NCI-H2227 treated with DMSO at 0.1 percent for 48 hours (cell line): ENCODE results near the gene FCN2.

Source experiments
- DNase-seq: peaks from one replicate; lab custom pipeline; 2025; lab: John Stamatoyannopoulos, UW

FCN2 gene

DNA sequence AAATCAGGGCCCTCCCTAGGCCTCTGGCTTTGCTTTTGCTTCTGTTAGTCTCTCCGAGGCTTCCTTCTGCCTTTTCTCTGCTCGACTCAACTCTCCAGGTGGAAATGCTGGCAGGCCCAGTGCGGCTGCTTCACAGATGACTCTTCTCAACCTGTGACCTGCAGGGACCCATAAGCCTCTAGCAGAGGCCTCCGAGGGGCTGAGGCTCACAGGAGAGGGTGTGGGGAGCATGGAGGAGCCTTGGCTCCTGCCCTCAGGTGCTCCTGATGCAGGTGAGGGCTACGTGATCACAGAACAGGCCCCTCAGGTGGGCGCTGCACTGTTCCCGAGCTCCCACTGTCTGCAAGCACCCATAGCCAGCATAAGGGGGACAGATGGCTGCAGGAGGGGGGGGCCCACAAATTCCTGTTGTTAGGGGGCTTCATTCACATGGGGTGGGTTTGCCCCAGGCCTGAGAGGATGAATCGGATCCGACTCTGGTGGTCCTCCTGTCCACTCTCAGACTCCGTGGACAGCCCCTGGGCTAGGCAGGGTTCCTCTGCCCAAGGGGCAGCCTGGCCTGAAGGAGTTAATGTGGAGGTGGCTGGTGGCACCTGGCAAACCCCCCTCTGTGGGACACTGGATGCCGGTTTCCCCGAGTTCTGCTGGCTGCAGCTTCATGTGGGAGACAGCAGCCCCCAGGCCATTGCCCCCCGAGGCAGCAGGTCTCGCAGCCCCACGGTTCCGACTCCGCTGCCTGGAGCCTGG is 10.9 kb upstream of the FCN2 start:
- no peak for DNase-seq

GRCh38 chr9:134870301-134870694 is 10.3 kb upstream of the FCN2 start:
- no peak for DNase-seq

GRCh38 chr9:134870746-134871662 is 9.6 kb upstream of the FCN2 start:
- no peak for DNase-seq

- DNase-seq: no peak
Observed at GRCh38 chr9:134871697-134872340, 8.8 kb upstream of the FCN2 start.

DNA sequence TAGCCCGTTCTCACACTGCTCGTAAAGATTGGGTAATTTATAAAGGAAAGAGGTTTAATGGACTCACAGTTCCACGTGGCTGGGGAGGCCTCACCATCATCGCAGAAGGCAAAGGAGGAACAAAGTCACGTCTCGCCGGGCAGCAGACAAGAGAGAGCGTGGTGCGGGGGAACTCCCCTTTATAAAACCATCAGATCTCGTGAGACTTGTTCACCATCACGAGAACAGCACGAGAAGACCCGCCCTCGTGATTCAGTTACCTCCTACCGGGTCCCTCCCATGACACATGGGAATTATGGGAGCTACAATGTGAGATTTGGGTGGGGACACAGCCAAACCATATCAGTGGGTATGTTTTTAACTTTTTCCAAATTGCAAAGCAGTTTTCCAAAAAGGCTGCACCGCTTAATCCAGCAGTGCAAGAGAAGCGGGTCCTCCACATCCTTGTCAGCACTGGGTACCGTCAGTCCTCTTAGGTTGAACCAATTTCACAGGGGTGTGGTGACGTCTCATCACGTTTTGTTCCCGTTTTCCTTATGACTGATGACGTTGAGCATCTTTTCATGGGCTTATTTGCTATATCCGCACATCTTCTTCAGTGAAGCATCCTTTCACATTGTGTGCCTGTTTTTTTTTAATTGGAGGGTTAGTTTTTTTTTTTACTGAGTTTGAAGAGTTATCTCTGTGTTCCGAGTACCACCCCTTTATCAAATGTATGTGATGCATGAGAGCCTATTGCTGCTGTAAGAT is 8.0 kb upstream of the FCN2 start:
- DNase-seq: no peak

DNA sequence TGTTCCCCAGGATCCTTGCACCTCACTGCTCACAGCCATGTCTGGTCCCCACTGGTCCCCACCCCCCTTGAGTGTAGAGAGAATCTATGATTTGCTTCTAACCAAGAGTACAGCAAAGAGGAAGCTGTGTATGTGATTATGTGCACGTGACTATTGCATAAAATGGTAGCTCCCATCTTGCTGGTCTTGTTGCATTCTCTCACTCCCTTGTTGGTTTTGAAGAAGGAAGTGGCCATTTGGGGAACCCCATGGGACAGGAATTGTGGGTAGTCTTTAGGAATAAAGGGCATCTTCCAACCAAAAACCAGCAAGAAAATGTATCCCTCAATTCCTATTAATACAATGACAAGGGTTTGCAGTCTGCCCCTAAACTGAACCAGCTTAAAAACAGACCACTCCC is 5.2 kb upstream of the FCN2 start:
- no peak for DNase-seq

- DNase-seq: no peak
Observed at GRCh38 chr9:134877541-134877940, 3.1 kb upstream of the FCN2 start.

- no peak for DNase-seq
Observed at GRCh38 chr9:134879664-134880483, 736 bp upstream of the FCN2 start.

DNA sequence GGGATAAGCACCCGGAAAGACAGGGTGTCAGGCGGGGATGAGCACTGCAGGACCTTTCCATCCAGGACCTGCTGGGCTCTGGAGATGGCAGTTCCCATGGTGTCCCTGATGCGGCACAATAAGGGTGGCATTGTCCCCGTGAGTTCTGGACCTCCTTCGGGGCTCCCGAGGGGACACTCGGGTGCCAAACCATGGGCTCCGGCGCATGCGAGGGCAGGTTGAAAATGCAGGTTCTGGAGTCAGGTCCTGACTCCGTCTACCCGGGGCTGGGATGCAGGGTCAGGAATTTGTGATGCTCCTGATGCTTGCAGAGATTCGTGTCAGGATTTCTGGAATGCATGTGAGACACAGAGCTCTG is 682 bp downstream of the FCN2 start:
- no peak for DNase-seq

DNA sequence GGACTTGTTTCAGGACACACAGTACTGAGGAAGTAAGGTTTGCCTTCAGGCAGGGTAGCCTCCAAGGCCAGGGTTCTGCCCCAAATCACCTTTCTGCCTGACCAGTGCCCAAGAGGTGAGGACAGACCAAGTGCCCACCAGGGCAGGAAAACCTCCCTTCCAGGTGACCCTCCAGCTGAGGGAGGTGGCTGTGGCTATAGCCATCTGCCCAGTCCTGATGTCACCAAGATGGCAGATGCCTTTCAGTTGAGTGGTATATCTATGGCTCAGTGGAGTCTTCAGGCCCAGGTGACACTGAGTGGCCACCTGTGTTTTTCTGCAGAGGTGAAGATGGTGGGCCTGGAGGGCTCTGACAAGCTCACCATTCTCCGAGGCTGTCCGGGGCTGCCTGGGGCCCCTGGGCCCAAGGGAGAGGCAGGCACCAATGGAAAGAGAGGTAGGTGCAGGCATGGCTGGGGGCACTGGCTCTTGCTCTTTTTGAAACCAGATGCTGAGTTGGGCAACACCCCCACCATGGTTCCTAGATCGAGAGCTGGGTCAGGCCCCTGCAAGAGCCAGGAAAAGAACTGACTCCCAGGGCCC is 1.7 kb downstream of the FCN2 start:
- no peak for DNase-seq

- DNase-seq: no peak
Observed at GRCh38 chr9:134883040-134883782, 2.6 kb downstream of the FCN2 start.

- no peak for DNase-seq
Observed at GRCh38 chr9:134884492-134884891, 3.9 kb downstream of the FCN2 start.

DNA sequence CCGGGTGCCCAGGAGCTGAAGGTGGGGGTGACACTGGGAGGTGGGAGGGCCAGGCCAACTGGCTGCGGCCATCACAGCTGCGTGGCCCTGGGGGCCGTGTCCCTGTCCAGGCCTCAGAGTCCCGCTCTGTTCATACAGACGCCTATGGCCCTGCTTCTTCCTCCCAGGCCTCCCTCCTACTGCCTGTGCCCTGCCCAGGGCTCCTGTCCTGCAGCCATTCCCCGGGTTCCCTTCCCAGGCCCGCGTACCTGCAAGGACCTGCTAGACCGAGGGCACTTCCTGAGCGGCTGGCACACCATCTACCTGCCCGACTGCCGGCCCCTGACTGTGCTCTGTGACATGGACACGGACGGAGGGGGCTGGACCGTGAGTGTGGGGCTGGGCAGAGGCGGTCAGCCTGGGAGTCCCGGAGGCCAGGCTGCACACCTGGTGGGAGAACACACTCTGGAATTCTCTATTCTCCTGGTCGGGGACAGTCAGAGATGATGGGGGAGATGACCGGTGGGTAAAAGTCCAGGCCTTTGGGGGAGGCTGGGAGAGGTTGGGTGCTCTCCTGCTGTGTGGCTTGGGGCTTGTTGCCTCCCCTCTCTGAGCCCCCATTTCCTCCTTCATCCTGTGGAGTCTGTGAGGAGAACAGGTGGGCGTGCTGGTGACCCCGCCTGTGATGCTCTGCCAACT is 4.5 kb downstream of the FCN2 start:
- no peak for DNase-seq

DNA sequence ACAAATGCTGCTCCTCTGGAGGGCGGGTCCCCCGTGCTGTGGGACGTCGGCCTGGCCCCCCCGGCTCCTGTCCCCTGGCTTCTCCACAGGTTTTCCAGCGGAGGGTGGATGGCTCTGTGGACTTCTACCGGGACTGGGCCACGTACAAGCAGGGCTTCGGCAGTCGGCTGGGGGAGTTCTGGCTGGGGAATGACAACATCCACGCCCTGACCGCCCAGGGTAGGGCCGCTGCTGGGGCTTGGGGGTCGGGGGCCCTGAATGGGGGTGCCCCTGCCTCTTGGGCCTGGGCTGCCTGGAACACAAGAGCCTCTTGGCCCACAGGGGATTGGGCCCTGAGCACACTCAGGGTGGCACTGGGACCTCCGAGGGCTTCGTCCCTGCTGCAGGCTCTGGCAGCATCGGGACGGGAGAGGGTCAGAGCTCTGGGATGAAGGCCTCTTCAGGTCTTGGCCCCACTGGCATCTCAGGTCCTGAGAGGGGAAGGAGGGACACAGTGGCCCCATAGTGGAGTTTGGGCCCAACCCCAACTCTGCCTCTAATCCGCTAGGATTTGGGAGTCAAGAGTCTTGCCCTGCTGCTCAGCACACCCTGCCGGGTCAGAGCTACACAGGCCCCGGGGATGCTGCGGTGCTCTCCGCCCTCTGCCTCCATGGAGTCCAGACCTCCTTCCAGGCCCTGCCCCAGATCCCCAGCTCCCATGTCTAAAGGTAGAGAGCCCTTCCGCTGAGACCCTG is 5.2 kb downstream of the FCN2 start:
- DNase-seq: no peak

DNA sequence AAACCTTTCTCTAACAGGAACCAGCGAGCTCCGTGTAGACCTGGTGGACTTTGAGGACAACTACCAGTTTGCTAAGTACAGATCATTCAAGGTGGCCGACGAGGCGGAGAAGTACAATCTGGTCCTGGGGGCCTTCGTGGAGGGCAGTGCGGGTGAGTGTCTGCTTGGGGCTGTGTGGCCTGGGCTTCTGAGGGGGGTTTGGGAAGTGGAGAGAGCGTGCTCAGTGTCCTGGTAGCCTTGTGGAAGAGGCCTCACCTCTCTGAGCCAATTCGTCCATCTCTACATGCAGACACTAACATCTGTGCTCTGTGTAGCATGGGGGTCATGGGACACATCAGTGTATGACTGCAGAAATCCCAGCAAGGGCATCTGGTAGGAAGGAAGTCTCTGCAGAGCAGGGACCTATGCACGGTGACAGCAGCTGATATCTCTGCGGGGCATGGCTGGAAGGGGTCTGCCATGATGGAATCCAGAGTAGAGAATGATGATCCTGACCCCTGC is 5.9 kb downstream of the FCN2 start:
- DNase-seq: no peak

GRCh38 chr9:134887219-134887618 is 6.6 kb downstream of the FCN2 start:
- no peak for DNase-seq

GRCh38 chr9:134887686-134888602 is 7.3 kb downstream of the FCN2 start:
- DNase-seq: no peak
